T follicular helper cell (primary cell): Measurements from ENCODE around the gene CYTH2.
A peak's percentile ranks its signal among the peaks of the same experiment; 100 is the strongest.

Experiments used
- DNase-seq: peaks from one replicate; pipeline ENCODE4 v3.0.0-alpha.2; 2020; ENCODE audit warnings: low read depth
- total RNA-seq, 2 experiments: gene quantifications; one replicate each; lab custom pipeline; 2026; lab: John Stamatoyannopoulos, UW

CYTH2 gene, protein sequence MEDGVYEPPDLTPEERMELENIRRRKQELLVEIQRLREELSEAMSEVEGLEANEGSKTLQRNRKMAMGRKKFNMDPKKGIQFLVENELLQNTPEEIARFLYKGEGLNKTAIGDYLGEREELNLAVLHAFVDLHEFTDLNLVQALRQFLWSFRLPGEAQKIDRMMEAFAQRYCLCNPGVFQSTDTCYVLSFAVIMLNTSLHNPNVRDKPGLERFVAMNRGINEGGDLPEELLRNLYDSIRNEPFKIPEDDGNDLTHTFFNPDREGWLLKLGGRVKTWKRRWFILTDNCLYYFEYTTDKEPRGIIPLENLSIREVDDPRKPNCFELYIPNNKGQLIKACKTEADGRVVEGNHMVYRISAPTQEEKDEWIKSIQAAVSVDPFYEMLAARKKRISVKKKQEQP
- 28.1 to 79.3 reads per million in 2 experiments for total RNA-seq

- peak; percentile 51 for DNase-seq
Observed at GRCh38 chr19:48469289-48469881, at the start of gene CYTH2. CYTH2 (plus strand) TSS chr19:48469369; CDS start chr19:48469508, 139 bp downstream.

GRCh38 chr19:48421548-48421947 lies 47.6 kb upstream of the CYTH2 start:
- no peak for DNase-seq

DNA sequence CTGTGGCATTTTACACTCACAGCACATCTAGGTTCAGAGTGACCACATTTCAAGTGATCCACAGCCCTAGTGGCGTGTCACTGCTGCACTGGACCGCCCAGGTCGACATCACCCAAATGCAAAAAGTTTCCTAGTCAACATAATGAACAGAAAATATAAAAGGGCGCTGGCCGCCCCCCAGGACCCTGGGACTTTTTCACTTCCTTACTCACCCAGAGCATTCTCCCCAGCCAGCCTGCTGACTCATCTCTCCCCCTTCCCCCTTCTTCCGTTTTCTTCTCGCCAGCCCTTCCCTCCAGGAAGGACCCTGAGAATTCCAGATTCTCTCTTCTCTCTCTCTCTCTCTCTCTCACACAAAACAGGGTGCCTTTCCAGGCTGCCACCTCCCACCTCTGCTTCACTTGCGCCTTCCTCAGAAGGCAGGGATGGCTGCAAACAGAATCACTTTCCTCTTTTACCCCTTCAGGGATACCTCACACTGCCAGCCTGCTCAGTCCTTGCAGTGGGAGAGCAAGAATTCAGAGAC lies 44.4 kb upstream of the CYTH2 start:
- no peak for DNase-seq

DNA sequence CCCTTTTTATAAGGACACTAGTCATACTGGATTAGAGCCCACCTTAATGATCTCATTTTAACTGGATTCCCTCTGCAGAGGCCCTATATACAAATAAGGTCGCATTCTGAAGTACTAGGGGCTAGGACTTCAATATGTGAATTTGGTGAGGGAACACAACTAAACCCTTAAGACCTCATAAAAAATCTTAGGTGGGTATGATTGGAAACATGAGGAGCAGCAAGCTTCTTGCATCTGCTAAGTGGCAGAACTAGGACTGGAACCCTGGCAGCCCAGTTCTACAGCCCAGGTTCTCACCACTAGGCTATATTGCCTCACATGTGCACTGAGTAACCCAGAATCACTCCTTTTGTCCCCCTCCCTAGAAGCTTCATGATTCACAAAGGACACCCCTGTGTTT lies 40.5 kb upstream of the CYTH2 start:
- DNase-seq: no peak

DNA sequence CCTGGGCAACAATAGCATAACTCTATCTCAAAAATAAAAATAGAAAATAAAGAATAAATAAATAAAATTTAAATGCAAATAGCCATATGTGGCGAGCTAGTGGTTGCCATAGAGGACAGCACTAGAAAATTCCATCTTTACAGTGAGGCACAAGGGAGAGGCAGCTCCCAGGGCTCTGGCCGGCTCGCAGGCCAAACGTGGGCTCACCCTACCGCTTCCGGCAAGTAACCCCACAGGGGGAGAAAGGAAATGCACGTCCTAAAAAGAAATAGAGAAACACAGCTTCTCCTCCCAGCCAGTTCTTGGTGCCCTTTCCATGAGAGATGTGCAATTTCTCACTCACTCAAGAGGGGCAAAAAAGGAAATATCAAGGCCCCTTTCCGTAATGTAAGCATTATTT lies 35.8 kb upstream of the CYTH2 start:
- DNase-seq: no peak

- no peak for DNase-seq
Observed at GRCh38 chr19:48436586-48436985, 32.6 kb upstream of the CYTH2 start.

GRCh38 chr19:48441360-48442050 lies 27.7 kb upstream of the CYTH2 start:
- DNase-seq: no peak

- DNase-seq: no peak
Observed at GRCh38 chr19:48442116-48443035, 26.8 kb upstream of the CYTH2 start.

DNA sequence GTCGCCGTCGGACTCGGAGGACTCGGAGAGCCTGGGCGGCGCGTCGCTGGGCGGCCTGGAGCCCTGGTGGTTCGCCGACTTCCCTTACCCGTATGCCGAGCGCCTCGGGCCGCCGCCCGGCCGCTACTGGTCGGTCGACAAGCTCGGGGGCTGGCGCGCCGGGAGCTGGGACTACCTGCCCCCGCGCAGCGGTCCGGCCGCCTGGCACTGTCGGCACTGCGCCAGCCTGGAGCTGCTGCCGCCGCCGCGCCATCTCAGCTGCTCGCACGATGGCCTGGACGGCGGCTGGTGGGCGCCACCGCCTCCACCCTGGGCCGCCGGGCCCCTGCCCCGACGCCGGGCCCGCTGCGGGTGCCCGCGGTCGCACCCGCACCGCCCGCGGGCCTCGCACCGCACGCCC lies 25.9 kb upstream of the CYTH2 start:
- DNase-seq: no peak

- DNase-seq: no peak
Observed at GRCh38 chr19:48443731-48444128, 25.4 kb upstream of the CYTH2 start.

DNA sequence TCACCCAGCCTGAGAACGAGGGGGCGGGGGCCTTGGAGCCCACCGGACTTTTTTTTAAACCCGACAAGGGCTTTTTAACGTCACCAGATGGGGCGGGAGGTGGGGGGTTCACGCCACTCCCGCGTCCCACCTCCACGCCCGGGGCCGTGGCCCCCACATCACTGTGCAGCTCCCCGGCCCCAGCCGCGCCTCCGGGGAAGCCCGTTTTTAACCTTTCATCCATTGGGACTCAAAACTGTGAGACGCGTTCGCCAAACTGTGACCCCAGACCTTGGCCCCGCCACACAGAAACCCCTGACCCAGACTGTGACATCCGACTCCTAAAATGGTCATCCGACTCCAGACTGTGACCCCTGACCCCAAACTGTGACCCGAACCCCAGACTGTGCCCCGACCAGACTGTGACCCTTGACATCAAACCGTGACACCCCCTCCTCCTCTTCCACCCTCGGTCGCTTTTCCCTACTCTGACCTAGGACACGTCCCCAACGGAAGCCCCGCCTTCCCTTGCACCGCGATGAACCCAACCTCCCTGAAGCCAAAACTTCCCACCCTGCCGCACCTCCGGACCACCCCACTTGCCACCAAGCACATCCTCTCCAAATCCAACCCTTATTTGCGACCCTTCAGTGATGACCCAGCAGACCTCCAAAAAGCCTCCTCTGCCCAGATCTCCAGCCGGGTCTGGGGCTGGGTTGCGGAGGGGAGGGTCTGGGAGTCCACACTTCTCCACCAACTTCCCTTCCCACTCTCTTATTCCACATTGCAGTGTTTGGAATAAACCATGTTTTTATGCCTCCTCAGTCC lies 24.8 kb upstream of the CYTH2 start:
- no peak for DNase-seq

- DNase-seq: no peak
Observed at GRCh38 chr19:48444936-48445200, 24.3 kb upstream of the CYTH2 start.

GRCh38 chr19:48445256-48445605 lies 23.9 kb upstream of the CYTH2 start:
- no peak for DNase-seq

- DNase-seq: peak; percentile 94
Observed at GRCh38 chr19:48445606-48446481, 23.3 kb upstream of the CYTH2 start, which contains the start of gene GRWD1. GRWD1 (plus strand) TSS chr19:48445983; CDS start chr19:48446006, 23 bp downstream.

GRCh38 chr19:48446579-48446978 lies 22.6 kb upstream of the CYTH2 start:
- no peak for DNase-seq

- no peak for DNase-seq
Observed at GRCh38 chr19:48448563-48448962, 20.6 kb upstream of the CYTH2 start.

GRCh38 chr19:48450441-48450840 lies 18.7 kb upstream of the CYTH2 start:
- DNase-seq: no peak

GRCh38 chr19:48450863-48451262 lies 18.3 kb upstream of the CYTH2 start:
- no peak for DNase-seq

GRCh38 chr19:48451624-48452023 lies 17.5 kb upstream of the CYTH2 start:
- no peak for DNase-seq
